GM21367 (cell line): ENCODE results near the gene OSBPL1A.

Experiments
- ATAC-seq: cut with Tn5 transposase; IDR thresholded peaks from one replicate; pipeline ENCODE4 v1.9.1; 2021; ENCODE audit not compliant: unreplicated experiment

The OSBPL1A gene

GRCh38 chr18:24230766-24231165 lies 166.9 kb downstream of the OSBPL1A start:
- no peak for ATAC-seq

DNA sequence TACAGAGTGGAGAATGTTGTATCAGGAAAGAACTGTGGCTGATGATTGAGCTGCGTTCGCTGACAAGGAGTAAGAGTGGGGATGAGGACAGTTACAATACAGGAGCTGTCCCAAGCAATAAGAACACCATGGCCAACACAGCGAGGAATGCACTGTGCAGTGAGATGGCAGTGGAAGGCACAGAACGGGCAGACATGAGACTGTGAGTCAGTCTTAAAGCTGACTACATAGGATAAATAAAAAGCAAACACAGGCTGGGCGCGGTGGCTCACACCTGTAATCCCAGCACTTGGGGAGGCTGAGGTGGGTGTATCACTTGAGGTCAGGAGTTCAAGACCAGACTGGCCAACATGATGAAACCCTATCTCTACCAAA lies 169.0 kb downstream of the OSBPL1A start:
- no peak for ATAC-seq

DNA sequence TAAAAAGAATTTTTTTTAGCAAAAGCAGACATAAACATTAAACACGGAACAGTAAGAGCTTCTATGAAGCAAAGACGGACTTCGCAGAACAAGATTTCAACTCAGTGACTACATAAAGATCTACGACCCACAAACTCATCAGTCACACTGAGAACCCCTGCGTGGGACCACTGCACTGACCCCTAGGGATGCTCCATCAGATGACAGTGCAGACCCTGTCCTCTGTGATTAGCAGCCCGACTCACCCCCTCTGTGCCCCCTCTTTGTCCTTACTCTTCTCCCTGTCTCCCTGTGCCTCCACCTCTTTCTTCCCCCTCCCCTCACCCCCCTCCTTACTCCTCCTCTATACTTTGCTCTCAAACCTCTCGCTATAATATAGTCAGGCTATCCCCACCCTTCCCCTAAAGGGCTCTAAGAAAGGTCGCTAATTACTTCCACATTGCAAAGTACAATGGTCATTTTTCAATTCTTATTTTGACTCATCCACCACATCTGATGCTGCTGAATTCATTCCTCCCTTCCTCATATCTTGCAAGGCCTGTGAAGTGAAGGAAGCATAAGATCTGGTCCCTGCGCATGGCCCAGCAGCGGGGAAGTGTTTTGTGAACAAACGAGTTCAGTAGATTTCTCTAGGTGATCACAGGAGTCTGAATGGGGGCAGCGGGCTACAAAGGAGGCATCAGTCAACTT lies 169.5 kb downstream of the OSBPL1A start:
- no peak for ATAC-seq

DNA sequence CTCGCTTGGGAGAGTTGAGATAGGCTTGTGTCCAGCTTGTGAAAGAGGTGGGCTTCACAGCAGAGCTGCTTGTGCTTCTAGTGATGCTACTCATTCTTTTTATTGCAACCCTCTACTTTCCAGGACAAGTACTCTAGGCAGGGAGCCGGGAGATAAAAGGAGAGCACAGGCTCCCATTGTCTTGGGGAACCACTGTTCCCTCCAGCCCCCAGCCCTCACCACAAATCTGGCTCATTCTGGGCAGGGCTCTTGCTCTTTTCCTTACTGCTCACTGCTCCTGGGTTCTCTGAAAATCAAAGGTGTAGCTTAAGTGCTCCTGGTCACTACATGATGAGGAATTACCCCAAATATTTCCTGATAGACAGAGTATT lies 177.3 kb downstream of the OSBPL1A start:
- no peak for ATAC-seq

DNA sequence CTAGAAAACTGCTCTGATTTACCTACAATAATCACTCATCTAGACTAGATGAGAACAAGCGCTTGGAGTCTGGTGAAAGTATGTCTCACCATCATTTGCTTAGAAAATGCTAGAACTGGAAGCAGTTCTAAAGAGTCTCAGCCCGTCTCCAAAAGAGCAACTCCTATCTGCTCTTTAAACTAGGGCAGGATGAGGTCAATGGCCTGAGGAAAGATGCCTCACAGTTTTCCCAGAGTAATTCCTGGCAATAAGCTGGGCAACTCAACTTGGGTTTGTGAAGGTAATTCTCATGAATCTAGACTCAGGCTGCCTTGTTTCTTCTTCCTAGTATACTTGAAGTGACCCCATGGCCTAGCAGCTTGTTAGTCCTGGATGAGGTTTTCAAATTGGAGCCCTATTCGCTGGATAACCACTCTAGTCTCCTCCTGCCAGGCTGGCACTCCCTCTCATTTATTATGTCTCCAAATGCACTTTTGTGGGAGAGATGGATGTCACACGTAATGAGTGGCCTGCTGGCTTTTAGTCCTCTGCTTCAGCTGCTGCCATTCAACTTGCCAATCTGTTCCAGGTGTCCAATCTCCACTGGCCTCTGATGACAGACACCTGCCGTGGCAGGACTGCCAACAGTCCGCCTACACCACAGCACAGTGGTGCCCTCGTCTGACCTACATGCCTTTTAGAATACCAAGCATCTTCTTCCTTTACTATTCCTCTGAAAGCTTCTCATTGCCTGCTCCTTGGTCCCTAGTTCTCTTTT lies 177.9 kb downstream of the OSBPL1A start:
- ATAC-seq: no peak

- no peak for ATAC-seq
Observed at GRCh38 chr18:24214913-24215312, 182.7 kb downstream of the OSBPL1A start.

DNA sequence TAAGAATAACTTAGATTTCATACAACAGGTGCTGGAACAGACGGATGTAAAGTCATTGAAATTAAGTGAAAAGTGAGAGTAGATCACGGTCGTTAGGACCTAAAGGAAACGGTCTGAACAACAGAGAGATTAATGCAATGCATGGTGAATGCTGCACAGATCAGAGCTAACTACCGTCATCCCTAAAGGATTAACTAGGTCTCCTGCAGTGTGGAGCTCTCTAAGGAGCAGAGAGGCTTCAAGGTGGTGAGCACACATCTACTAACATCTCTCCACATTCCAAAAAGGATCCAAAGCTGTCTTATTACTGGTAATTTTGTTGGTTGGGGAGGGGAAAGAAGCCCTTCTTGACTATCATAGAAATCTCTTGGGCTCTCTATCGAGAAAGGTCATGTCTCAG lies 183.5 kb downstream of the OSBPL1A start:
- no peak for ATAC-seq

- ATAC-seq: no peak
Observed at GRCh38 chr18:24212939-24213338, 184.7 kb downstream of the OSBPL1A start.

DNA sequence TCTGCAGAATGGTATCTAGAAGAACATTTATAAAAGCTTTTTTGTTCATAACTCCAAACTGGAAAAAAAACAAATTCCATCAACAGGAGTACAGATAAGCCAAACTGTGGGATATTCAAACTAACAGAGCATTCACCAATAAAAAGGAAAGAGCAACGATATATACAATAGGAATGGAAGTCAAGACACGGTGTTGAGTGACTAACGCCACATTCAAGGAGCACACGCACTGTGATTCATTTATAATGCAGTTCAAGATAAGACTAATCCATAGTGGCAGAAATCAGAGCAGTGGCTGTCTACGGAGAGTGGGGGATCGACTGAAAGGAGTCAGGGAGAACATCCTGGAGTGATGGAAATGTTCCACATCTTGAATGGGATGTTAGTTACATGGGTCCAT lies 188.1 kb downstream of the OSBPL1A start:
- ATAC-seq: no peak

DNA sequence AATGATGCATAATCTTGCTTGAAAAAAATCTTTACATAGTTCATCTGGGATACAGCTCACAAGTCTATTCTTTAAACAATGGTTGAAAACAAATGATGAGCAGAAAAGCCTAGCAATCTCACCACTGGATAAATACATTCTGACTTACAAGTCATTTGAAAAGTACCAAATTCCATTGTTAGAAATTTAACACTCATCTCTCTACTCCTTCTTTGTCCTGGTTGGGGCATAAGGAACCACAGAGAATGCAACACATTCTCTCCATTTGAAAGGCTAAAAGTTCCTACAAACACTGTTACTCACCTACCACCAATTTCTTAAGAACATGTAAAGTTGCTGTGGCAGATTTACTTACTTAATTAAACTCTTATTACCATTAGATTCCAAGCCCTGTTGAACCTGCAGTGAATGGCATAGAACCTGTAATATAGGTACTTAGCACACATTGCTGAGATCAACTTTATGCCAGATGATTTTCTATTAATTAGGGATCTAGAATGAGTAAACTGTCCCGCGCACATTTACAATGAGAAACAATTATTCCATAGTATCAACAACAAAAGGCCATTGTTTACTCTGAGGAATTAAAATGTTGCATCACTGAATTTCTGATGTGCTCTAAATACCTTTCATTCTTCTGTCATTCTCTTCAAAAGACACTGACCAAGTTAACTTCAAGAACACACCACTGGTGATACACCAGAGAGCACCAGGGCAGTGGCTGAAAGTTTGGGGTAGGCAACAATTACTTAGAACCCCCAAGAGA lies 189.2 kb downstream of the OSBPL1A start:
- no peak for ATAC-seq

DNA sequence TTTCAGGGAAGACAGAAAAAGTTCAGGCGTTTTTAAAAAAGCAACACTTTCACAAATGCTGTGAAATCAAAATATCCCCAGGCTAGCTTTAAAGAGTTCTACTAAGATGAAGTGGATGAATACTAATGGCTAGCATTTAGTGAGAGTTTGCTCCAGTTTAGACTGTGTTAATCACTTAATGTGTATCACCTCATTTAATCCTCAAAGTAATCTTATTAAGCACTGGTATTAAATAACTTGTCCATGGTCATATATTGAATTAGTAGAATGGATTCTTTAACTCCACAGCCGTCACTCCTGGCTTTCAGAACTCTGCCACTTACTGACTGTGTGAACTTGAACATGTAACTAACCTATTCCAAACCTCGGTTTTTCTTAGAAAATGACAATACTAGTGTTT lies 192.7 kb downstream of the OSBPL1A start:
- ATAC-seq: no peak

DNA sequence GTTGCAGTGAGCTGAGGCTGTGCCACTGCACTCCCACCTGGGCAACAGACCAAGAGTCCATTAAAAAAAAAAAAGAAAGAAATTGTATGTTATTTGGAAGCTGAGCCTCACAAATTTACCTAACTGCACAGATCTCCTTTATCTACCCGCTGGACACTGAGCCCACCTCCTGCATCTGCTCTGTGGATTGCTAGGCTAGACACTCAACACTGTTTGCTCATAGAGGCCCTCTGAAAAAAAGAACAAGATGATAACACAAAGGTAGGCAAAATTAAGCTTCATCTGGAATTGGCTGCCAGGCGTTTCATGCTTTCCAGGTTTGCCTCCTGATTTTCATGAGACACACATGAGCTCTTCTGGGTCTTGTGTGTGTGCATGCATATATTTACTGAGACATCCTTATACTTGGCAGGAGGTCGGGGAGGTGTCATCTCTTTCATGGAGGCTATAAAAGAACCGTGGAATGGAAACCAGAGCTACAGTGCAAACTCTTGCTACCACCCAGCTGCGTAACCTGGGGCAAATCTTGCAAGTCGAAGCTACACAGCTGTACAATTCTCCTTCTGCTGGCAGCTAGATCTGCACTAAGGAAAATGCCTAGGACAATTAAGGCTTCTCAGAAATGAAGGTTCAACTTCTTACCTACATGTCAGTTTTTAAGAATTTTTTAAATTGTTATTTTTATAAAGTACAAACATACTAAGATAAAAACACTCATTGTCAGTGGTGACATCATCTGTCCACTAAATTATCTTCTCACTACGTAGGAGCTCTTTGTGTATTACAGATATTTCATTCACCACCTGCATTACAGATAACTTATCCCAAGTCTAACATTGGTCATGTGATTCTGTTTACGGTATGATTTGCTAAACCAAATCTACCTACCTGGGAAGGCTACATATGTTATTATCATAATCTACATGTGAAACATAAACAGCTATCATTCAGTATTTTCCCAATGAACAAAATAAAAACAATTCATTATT lies 195.6 kb downstream of the OSBPL1A start:
- ATAC-seq: no peak

- no peak for ATAC-seq
Observed at GRCh38 chr18:24200494-24201290, 196.9 kb downstream of the OSBPL1A start.

GRCh38 chr18:24199372-24199962 lies 198.2 kb downstream of the OSBPL1A start:
- no peak for ATAC-seq

DNA sequence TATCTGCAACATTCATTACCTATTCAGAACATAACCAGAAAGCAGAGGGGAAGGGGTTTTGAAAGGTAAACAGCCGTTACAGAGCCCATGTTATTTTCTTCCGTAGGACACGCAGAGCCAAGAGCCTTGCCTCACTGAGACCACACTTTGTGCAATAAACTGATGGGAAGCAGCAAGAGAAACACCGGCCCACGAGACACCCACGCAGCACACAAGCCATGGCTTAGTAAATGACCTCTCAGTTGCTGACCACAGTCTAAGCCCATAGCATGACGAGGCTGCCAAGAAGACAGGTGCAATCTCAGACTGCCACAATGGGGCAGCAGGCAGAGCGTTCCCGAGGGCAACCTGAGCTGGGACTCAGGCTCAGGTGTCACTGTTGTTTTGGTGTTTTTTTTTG lies 199.2 kb downstream of the OSBPL1A start:
- ATAC-seq: no peak

- ATAC-seq: no peak
Observed at GRCh38 chr18:24197412-24197811, 200.2 kb downstream of the OSBPL1A start.

- no peak for ATAC-seq
Observed at GRCh38 chr18:24196764-24197163, 200.9 kb downstream of the OSBPL1A start.

GRCh38 chr18:24195296-24196053 lies 202.1 kb downstream of the OSBPL1A start:
- no peak for ATAC-seq

DNA sequence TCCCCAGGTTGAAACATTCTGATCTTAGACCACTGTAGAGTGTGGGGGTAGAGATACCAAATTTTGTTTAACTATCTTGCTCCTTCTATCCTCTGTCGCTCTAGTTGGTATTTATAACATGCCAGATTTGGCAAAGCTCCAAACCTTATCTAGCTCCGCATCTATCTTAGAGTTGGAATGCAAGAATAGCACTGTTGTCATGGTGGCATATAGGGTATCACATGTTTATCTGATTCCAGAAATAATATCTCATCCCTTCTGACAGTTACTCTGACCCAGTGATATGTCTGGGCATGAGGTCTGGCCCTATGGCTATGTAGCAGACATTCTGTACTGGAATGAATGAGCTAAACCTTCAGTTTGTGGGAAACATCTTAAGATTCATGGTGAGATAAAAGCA lies 207.0 kb downstream of the OSBPL1A start:
- ATAC-seq: no peak
